Epidermal melanocyte (primary cell): ENCODE measurements around the gene C7orf57.

Source experiments
- DNase-seq: peaks from one replicate; pipeline ENCODE4 v3.0.0; 2011; ENCODE audit warnings: low spot score; ENCODE audit not compliant: insufficient read length

C7orf57 gene

DNA sequence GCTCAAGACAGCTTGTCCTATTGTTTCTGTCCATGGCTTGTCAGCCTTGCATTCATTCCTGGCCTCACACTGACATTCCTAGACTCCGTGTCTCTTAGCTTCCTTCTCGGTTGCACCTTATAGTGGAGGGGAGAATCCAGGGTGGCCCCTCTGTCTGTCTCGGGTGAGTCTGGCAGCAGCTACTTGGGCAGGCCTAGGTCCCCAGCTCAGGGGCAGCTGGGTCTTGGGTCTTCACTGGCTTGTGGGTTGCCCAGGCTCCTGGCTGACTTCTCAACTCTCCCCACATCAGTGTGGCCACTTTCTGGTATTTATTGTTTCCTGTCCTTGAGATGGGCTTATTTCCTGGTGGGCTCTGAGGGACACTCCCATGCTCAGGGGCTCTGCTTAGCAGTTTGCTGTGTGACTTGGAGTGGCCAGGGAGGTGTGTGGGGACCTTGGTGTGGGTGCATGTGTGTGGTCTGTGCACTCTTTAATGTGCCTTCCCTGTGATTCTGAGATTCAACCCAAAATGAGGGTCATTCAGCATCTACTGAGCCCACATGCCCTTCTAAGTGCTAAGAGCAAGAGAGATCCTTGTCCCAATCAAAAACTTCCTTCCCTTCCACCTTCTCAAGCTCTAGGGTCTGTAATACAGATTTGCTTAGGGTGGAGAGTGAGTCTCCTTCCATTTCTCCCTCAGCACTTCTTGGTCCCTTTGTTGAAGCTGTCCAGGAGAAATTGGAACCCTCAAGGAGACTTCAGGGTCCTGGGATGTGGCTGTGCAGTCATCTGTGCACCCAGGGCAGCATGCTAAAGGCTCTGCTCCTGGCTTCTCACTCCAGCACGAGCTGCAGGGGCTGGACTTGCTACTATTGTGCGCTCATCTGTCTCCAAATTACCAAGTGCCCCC, 73.9 kb downstream of the C7orf57 start:
- no peak for DNase-seq

- DNase-seq: no peak
Measured at GRCh38 chr7:48109848-48110663, 74.7 kb downstream of the C7orf57 start.

- no peak for DNase-seq
Measured at GRCh38 chr7:48110868-48111267, 75.5 kb downstream of the C7orf57 start.
